Left cardiac atrium (tissue), 4 donors: ENCODE data around the gene MYBPH. TPM values are rescaled to one million over a fixed set of nuclear protein-coding genes. Genes with fewer than 3 reads are reported as not detected.

ENCODE experiments used
- ATAC-seq, 2 donors: fragments of 200-7000 bp; cut with Tn5 transposase; one replicate each; pipeline ENCODE4 v1.9.1; 2020; ENCODE audit warnings: mild to moderate bottlenecking in 2 of 2, moderate library complexity in 2 of 2
- DNase-seq: peaks from one replicate; pipeline ENCODE4 v3.0.0-alpha.2; 2020
- intact Hi-C, 2 donors: fragments of 100-400 bp; cut with DNase I; formaldehyde crosslinking; loops; one replicate each; pipeline versions ENCODE4 v1.14.1 to v1.15.1; 2022 to 2023
- total RNA-seq, 2 donors: library from RNA; stranded (reverse); fragmentation: NEBNext Ultra II Directional; extraction: Animal tissue kit (Norgen Biotek cat#: 25700); gene quantifications; one replicate each; pipeline ENCODE4 v1.2.1, GENCODE V29; 2021
- donor health status: DM: no; HTN: yes; CAD: no.
- donor health status: DM: no; HTN: yes; CAD: no; lungs with severe emphysema.
- donor health status: DM: yes; HTN: yes; CAD: no.
- donor health status: Dilated cardiomyopathy.

The MYBPH gene
- total RNA-seq, 2 donors from 2014 or later, result not detected

- intact Hi-C loops, result no loop called here
- DNase-seq, result no peak
- ATAC-seq, result no peak
Observed at GRCh38 chr1:203158423-203158822, 17.2 kb downstream of the MYBPH start.

GRCh38 chr1:203156280-203156679, 19.3 kb downstream of the MYBPH start:
- ATAC-seq, result no peak
- DNase-seq, result no peak
- intact Hi-C loops, result no loop called here

DNA sequence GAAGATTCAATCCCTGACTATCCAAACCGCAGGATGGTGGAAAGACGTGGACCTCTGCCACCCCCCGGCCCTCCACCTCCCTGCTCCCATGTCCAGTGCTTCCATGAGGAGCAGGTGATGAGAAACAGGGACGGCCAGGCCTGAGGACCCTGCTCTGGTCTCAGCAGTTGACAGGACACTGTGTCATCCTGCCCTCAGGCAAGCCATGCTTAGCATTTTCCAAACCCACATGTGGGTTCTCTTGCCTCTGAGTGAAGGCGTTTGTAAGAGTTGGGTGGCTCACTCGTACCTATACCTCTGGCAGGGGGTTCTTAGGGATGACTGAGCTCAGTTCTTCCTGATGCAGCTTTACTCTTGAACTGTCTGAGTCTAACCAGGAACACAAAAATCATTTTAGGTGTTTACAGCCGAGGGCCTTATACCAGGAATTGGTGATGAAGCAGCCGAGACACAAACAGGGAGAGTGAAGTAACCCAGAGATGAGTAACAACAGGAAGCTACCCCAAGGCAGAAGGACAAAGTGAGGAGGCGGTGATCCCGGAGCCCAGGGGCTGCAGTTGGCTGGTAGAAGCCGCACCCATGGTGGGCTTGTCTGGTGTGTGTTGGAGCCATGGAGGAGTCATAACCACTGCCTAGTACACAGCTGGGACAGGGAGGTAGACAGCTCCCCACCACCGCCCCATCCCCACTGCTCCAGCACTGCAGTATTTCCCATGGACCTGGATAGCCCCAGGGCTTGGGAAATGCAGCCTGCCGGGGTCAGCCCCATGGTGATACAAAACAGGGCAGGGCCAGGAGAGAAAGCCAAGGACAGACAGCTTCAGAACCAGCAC, 21.4 kb downstream of the MYBPH start:
- intact Hi-C loops, result no loop called here
- DNase-seq, result no peak
- ATAC-seq, result peak in 1 of 2 donors; percentile 11

DNA sequence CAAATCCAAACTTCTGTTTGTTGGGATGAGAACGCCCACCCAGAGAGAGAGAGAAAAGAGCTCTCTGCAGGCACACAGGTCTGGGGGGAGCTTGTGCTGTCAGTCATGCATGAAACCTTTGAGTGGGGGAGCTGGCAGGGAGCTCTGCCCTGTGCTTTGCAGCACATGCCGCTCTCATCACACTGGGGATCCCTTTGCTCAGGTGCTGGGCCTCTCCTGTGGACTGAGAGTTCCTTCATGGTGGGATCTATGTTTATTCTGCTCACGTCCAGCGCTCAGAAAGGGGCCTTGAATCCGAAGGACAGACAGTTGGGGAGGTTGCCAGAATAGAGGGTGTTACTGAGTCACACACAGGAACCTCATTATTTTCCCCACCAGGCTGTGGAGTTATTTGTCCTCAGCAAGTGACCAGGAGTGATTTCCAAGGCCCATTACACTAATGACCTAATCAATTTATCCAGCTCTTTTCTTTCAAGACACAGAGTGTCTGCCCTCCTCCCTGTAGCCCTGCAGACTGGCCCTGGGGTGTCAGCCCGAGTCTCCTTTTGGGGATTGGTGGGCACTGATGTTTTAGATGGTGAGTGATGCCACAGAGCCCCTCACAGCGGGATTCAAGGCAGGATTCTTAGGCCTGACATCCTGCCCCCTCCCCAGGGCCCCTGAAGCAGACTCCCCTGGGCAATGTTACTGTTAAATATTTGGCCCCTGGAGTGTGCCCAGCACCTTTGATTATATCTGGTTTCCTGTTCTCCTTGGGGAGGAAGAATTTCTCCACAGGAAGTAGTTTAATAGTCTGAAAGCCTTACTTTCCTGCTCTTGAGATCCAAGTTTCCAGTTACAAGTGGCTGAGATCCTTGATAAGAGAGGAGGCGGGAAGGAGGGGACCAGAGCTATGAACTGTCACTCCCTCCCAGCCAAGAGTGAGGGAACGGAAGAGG, 22.3 kb downstream of the MYBPH start:
- intact Hi-C loops, result no loop called here
- DNase-seq, result no peak
- peak in 1 of 2 donors; percentile 13 for ATAC-seq

- intact Hi-C loops, result no loop called here
- ATAC-seq, result peak in 1 of 2 donors; percentile 52
- DNase-seq, result no peak
Observed at GRCh38 chr1:203152158-203153034, 23.2 kb downstream of the MYBPH start.

- DNase-seq (no peak), ATAC-seq (no peak)
- intact Hi-C loops, result no loop called here
Observed at GRCh38 chr1:203151362-203152157, 24.1 kb downstream of the MYBPH start.

DNA sequence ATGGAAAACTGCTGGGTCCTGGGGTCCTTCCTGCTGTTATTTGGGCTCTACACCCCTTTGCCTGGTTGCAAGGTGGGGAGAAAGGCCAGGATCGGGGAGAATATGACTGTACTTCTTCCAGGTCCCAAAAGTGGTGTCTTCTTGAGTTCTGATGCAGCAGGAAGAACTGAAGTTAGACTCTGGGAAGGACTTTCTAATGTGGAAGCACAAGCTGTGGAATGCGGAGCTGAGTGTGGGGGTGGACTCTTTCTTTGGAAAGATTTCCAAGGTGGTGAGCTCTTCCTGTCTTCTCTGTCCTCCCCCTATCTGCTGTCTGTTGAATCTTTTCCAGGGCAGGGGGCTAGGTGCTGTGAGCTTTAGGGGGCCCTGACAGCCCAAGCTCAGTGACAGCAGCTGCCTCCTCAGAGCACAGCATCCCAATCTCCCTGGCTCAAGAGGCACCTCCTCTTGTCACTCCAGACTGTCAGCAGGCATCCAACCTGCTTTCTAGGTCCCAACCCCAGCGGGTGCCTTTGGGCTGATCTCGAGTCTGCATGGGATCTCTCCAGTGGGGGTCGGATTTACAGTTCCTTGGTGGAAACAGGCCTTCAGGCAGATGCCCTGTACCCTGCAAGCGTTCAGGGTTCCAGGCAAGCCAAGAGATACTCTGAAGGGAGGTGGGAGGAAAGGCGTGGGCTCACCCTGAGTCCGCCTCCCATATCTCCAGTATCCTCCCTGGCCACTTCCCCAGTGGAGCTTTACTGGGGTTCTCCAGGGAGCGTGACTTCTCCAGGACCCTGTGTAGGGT, 24.9 kb downstream of the MYBPH start:
- DNase-seq, result no peak
- intact Hi-C loops, result no loop called here
- ATAC-seq, result peak in 1 of 2 donors; percentile 25

DNA sequence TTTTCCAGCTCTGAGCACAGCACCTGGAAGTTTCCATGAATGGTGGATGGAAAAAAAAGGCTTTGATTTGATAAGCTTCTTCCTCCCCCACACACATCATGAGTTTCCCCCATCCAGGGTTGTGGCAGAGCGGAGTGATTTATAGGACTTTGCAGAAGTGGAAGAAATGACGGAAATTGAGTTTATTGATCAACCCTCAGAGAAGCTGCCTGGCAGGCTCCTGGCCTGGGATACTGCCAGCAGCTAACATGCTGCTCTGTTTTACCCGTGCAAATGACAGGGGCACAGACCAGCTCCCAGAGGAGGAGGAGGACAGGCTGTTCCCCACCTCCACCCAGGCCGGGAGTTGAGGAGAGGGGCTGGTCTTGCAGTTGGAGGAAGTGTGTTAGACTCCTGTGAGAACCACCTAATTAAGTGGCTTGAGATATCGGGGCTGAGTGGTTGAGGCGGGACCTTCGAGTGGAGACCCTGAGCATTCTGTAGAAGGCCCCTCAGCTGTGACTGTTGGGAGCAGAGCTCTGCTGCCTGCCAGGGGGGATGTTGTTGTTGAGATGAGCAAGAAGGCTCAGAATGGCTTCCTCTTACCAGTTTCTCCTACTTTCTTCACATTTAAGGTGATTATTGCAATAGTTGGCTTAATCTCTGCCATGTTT, 26.3 kb downstream of the MYBPH start:
- intact Hi-C loops, result no loop called here

DNA sequence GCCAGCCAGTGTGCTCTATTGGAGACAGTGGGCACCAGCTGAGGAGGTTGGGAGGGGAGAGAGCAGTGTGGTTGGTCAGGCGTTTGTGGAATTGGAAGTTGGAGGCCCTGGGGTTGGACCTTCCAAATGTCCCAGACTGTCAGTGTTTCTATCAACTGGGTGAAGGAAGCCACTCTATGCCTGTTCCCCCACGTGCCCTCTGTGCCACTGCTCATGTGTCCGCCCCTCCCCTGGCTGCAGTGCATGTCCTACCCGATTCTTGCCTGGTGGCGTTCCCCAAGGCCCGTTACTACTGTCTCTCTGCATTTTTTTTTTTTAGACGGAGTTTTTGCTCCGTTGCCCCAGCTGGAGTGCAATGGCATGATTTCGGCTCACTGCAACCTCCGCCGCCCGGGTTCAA, 27.0 kb downstream of the MYBPH start:
- peak in 1 of 2 donors; percentile 69 for ATAC-seq
- intact Hi-C loops, result no loop called here
- DNase-seq, result no peak

More for the DNA sequence above, 26.3 kb downstream of the MYBPH start:
- DNase-seq (no peak), ATAC-seq (no peak)

DNA sequence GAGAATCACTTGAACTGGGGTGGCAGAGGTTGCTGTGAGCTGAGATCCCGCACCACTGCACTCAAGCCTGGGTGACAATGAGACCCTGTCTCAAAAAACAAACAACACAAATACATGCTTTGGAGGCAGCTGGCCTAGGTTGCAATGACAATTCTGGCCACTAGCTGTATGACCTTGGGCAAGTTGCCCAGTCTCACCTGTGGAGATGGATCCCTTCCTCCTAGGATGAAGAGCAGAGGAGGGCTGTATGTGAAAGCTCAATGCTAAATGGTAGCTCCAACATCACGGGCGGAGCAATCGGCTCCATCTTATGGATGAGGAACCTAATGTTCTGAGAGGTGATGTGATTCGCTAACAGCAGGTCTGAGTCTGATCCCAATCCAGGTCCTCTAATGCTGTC, 27.5 kb downstream of the MYBPH start:
- intact Hi-C loops, result no loop called here
- ATAC-seq (no peak), DNase-seq (no peak)

DNA sequence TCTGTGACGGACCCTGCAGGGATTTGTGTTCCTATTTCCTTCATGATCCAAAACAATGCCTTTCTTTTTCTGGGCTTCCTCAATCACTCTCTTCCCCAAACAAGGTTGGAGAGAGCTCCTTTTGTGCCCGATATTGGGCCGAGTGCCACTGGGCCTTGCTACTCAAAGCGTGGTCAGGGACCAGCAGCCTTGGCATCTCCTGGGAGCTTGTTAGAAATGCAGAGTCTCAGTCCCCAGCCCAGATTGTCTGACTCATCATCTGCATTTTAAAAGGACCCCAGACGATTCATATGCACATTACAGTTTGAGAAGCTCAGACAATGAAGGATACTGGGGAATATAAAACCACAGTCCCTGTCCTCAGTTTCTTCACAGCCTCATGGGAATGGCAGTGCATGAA, 28.2 kb downstream of the MYBPH start:
- intact Hi-C loops, result no loop called here
- DNase-seq (no peak), ATAC-seq (no peak)

DNA sequence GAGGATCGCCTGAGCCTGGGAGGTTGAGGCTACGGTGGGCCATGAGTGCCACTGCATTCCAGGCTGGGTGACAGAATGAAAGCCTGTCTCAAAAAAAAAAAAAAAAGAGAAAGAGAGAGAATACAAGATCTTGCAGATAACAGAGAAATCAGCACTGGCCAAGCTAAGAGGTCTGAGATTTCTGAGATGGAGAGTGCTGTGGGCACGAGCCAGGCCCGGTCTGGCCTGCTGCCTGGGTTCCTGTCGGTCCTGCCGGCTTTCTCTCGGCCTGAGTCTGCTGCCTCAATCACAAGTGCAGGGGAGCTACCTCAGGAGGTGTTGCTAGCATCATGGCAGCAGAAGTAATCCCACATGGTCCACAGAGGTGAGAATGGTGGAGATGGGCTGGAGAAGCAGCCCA, 29.1 kb downstream of the MYBPH start:
- ATAC-seq, result no peak
- intact Hi-C loops, result no loop called here
- DNase-seq, result no peak

- intact Hi-C loops, result no loop called here
- DNase-seq (no peak), ATAC-seq (no peak)
Observed at GRCh38 chr1:203146042-203146369, 29.6 kb downstream of the MYBPH start.

DNA sequence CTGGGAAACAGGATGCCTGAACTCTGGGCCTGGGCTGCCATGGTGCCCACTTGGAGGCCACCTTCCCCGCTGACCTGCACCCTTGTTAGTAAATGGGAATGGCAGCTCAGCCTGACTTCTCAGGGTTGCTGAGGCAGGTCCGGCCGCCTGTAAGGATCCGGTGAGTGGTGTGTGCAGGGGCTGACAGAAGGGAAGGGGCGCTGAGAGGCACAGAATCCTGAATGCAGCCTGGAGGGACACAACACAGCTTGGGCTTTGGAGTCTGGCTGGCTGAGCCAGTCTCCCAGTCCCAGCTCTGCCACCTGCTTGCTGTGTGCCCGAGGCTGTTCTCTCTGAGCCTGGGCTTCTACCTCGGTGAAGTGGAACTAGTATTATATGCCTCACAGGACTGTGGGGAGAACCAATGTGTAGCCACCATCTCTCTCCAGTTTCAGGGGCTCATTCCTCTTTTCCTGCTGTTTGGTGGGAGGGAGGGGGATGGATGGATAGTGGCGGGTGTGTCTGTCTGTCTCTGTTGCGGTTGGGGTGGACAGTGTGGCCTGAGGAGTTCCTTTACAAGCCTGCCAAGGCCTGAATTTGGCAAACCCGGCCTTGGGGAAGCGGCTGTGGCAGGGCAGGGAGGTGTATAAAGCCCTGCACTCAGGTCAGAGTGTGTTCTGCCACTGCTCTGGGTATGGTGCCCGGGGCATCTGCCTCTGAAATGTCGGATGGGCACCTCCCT, 30.1 kb downstream of the MYBPH start:
- ATAC-seq (no peak), DNase-seq (no peak)
- intact Hi-C loops, result no loop called here

- ATAC-seq, result peak in 1 of 2 donors; percentile 17
- intact Hi-C loops, result no loop called here
Observed at GRCh38 chr1:203144661-203145060, 31.0 kb downstream of the MYBPH start.

DNA sequence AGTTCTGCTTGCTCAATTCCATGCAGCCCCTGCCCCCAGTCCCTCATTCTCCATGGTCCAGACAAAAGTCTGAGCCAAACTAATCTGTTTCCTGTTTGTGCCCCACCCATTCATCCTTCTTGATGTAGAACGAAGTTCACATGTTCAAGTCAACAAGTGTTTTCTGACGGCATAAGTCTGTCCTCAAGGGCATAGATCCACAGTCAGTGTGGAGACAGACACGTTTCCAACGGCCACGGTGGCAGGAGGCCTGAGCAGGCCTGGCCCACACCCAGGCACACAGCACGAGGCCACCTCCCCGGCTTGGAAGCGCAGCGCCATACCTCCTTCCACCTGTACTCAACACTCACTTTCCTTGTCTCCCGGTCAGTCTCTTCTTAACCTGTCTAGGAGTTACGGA, 32.0 kb downstream of the MYBPH start:
- ATAC-seq, result peak; percentile 33 to 58

More at GRCh38 chr1:203144661-203145060, 31.0 kb downstream of the MYBPH start:
- DNase-seq, result no peak

More for the DNA sequence above, 32.0 kb downstream of the MYBPH start:
- no peak for DNase-seq
- intact Hi-C loops, result no loop called here
